Activated T-helper 1 cell treated with Interleukin-2 at 50 U/mL for 16 hours (primary cell): ENCODE data around the gene HELZ.
"Not testable (repeated sequence)": the region's sequence is repeated elsewhere in the genome, so short reads cannot be mapped to it uniquely, and the experiment has no call there.

Experiments used
- DNase-seq: peaks from one replicate; pipeline ENCODE4 v3.0.0-alpha.2; 2020; ENCODE audit warnings: low read depth

The HELZ gene

DNA sequence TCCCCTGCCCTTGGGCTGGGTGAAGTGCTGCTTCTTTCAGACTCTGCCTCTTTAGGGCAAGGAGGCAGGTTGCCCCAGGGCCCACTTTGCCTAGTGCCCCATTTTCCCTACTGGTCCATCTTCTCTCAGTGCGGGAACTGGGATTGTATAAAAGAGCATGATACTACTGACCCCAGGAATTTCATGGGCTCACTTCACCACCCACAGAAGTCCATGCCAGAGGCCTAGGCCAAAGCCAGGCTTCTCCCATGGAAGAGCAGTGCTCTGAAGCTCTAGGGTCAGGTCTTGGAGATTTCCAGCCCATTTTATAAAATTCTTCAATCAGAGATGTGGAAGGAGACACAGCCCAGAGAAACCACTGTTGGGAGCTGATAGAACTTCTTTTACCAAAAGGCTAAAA is 194.9 kb downstream of the HELZ start:
- DNase-seq = no peak

DNA sequence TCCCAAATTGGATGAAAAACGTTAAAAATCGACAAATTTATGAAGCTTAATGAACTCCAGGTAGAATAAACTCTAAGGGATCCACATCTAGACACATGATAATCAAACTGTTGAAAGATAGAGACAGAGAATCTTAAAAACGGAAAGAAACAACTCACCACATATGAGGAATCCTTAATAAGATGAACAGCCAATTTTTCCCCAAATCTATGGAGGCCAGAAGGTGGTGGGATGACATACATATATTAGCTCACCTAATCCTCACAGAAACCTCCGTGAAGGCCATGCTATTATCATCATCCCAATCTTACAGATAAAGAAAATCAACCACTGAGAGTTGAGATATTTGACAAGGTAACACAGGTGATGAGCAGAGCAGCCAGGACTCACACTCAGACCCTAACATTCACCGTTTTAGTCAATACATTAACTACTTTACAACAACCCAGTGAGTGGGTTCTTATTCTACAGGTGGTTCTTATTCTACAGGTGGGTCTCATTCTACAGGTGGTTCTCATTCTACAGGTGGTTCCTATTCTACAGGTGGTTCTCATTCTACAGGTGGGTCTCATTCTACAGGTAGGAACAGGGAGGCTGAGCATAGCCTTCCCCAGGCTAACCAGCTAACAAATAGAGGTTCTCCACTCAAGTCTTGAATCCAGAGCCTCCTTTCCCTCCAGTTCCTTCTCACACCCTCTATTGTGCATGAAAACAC is 195.8 kb downstream of the HELZ start:
- no peak for DNase-seq

DNA sequence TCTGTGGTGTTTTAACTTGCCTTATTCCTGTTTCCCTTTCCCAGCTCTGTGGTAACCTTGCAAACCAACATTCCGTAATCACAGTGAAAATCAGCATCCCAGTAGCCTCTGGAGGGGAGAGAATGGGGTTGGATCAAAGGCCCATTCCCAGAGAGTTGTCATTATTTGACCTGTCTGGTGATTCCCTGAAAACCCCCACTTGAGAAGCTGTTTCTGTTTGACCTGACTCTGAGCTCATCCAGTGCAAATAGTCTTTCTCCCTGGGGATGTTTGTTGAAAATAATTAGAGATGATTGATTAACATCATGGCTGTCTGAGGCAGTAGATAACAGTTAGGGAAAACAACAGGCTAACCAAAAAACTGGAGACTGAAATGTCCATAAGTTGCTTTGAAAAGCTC is 197.6 kb downstream of the HELZ start:
- DNase-seq = no peak

DNA sequence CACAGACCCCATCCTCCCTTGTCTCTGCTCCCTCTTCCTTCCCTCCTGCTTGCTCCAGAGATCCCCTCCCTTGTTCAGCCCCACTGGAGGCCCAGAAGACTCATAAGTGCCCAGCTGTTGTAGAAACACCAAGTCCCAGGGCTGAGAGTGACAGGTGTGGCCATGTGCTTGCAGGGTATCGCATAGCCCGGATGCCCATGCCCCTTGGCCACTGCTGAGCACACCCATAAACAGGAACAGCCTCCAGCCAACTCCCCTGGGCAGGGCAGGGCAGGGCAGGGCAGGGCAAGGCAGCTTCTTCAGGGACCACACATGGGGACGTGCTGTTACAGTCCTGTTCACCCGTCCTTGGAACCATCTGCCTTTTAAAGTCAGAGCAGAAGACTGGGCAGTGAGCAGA is 198.6 kb downstream of the HELZ start:
- no peak for DNase-seq

DNA sequence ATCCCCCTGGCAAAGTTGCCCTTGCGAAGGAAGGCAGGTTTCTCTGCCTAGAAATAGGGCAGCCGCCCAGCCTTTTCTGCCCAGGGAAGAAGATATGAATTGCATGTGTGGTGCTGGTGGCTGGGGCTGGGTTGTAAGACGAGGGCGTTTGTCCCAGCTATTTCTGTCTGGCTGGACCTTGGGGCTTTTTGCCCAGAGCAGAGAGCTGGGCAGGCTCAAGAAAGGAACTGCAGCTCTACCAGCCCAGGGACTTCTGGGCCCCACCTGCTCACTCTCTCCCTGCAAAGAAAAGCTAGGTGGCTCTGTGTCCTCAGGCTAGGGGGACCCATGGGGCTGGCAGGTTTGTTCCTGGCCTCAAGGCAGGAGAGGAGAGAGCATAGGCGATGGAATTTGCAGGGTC is 200.1 kb downstream of the HELZ start:
- DNase-seq = no peak

DNA sequence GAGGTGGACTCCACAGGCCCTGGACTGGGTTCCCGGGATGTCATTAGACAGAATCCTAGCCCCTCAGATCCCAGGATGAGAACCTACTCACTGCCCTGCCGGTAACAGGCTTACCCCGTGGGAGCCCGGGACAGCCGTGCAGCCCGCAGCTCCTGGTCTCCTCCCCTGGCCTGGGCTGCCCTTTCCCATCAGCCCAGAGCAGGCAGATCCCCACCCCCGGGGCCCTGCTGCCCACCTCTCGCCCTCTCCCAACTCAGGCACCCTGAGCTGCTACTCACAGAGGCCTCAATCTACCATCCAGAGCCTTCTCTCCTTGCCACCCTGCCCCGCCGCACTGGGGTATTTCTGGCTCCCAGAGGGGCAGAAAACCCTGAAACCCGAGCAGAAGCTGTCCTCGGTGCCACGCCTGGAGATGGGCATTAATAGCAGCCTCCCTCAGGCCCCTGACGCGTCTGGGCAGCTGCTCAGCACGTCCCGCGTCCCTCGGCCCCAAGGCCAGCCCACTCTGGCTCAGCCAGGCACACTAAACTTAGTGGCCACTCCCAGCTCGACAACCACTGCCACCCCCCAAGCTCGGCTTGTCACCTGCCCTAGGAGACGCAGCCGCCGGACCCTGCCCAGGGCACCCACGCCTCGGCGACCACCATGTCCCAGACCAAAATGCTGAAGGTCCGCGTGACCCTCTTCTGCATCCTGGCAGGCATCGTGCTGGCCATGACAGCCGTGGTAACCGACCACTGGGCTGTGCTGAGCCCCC is 200.8 kb downstream of the HELZ start, which contains the start of gene CACNG1:
CACNG1 (plus strand) TSS at position 539 of the 757 bp plus-strand sequence; CDS start at position 646, 107 bp downstream.
- DNase-seq = no peak

DNA sequence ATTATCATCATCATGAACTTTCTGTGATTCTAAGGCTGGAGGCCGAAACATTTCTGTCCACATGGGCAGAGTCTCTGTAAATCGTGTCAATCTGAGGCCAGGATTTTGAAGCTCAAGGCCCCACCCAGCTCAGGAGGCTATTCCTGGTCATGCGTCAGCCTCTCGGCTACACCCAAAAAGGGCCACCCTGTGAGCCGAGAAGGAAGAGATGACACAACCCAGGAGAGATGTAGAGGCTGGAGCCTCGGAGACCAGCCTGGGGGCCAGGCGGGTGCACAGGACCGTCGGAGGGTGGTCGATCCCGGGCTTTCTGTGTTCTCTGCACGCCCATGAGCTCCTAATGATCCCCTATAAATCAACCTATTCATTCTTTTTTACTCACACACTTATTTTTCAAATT is 201.7 kb downstream of the HELZ start:
- no peak for DNase-seq

DNA sequence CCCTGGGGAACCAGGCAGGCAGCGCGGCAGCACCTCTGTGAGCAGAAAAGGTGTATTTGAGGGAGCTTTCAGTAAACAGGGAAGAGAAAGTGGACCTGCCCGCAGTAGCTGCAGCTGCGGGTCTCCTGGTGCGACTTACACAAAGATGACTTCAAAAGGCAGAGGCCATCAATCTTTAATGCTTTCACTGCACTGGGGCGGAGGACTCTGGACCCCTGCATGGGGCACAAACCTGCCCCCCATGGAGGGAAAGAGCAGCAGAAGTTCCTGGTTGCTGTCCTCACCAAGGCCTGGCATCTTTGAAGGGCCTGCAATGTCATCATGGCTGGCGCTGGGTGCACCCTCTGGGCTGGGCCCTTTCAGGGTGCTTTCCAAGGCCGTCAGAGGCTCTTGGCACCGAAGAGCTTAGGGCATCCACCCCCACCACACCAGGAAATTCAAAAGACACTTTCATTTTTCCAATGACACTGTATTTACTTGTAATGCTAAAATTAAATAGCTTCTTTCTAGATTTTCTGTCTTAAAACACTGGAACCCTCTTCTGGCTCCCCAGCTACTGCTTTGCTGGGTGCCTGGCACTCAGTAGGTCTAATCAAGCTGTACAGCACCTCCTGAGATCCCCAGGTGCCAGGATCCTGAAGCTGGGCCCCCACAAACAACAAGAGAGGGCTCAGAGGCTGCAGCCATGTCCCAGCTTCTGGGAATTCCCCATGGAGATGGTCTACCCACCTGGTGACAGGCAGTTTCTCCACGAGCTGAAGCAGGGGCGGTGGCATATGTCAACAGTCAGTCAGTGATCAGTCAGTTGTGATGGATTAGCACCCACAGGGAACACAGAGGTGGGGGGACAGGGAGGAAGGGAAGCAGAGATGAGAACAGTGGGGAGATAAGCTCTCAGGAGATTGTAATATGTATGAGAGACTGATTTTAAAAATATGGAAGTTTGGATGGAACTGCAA is 202.8 kb downstream of the HELZ start:
- DNase-seq = no peak

DNA sequence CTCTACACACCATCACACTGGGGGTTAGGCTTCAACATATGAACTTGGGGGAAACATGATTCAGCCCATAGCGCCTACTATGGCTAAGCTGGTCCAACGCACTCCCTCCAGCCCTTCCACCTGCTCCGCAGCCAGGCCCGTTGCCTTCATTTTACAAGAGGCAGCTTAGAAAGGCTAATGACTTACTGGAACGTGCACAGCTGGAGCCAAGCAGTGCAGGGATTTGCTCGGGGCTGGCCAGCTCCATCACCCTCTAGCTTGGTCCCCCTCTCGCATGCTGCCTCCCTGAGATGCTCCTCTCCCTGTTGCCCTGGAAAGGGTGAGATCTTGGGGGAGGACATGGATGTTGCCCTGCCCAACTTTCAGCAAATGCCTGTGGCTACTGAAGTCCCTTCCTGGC is 203.5 kb downstream of the HELZ start:
- no peak for DNase-seq

DNA sequence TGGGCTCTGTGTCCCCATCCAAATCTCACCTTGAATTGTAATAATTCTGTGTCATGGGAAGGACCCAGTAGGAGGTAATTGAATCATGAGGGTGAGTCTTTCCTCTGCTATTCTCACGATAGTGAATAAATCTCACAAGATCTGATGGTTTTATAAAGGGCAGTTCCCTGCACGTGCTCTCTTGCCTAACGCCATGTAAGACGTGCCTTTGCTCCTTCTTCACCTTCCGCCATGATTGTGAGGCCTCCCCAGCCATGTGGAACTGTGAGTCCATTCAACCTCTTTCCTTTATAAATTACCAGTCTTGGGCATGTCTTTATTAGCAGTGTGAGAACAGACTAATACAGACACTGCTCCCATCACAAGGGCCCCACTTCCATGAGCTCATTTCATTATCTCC is 203.9 kb downstream of the HELZ start:
- not testable (repeated sequence) for DNase-seq

DNA sequence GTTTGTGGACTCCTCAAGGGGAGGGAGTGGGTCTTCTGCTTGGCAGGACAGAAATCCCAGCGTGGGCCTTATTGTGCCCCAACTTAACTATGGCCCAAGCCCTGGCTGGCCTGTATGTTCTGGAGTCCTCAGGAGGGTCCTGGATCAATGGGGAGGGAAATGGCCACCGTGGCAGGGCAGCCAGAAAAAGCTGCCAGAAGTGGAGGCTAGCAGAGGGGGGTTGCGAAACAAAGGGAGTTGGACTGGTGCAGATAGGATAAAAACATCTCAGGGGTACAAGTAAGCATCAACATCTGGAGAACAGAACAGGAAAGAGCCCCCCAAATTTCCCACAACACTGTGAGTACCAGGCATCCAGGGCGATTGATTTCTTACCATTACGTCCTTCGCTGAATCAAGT is 204.3 kb downstream of the HELZ start:
- no peak for DNase-seq

DNA sequence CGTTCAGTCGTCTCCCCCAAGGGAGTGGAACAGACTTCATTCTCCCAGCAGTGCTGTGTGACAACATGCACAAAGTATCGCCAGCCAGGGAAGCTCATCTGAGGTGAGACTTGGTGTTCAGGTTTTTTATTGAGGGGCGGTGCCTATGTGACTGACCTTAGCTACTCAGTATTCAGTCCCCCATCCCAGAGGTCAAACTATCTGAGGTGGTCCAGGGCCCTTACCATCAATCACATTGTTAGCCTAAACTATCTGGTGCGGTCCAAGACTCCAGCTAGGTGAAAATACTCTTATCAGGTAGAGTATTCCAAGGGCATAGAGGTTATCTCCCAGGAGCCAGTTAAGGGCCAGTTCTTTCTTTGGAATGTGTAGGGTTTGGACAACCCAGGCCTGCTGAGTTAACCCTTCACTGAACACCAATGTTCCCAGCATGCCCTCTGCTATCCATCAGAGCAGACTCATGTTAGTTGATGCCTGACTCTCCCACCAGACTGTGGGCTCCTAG is 206.1 kb downstream of the HELZ start:
- DNase-seq = no peak

DNA sequence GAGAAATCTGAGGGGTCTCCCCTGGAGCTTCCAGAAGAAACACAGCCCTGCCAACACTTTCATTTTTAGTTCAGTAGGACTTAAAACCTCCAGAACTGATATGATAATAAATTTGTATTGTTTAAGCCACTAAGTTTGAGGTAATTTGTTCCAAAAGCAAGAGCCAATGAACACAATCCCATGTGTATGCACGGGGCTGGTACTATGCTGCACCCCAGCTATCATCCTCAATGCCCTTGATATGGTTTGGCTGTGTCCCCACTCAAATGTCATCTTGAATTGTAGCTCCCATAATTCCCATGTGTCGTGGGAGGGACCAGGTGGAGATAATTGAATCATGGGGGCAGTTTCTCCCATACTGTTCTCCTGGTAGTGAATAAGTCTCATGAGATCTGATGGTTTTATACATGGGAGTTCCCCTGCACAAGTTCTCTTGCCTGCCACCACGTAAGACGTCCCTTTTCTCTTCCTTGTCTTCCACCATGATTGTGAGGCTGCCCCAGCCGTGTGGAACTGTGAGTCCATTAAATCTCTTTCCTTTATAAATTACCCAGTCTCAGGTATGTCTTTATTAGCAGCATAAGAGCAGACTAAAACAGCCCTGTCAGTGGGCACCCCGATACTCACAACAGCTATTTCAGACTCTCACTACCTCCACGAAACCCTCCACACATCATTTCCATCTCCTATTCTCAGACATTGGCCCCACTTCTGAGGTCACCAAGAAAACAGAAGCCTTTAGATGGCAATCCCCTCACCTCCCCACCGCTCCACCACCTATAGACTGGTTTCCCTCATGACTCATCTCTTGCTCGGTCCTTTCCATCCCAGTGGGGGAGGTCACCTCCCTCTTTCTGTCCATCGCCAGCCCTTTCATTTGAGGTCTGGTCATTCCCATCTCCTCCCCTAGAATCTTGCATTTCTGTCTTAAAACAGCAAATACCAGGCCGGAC is 209.6 kb downstream of the HELZ start:
- DNase-seq = no peak

DNA sequence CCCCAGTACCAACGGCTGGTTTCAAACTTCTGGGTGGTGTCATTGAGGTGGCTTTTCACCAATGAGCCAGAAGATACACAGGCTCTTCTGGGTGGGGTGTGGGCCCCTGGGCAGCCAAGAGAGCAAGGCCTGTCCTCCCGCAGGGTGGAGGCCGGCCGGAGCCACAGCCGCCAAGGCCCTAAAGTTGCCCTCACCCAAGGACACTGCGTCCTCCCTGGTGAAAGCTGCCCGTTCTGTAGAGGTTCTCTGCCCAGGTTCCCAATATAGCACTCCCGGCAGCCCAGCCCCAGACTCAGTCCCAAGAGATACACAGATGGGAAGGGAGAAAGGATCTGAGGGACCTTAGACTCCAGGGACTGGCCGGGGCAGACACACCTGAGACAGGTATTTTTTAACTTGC is 211.4 kb downstream of the HELZ start:
- DNase-seq = no peak

DNA sequence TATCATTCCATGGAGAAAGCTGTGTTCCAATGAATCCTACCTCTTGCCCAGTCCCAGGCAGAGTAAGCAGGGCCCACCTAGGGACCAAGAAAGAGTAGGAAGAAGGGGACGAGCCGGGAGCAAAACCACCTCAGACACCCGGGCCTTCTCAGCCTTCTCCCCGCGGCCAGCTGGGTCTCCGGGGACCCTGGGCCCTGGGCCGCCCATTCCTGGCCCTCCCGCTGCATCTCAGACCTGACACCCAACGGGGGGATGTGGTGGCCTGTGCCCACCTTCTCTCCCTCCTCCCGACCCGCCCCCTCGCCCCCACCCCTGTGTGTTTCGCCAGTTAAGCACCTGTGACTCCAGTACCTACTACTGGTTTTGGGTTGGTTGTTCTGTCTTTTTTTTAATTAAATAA is 212.0 kb downstream of the HELZ start:
- DNase-seq = no peak

DNA sequence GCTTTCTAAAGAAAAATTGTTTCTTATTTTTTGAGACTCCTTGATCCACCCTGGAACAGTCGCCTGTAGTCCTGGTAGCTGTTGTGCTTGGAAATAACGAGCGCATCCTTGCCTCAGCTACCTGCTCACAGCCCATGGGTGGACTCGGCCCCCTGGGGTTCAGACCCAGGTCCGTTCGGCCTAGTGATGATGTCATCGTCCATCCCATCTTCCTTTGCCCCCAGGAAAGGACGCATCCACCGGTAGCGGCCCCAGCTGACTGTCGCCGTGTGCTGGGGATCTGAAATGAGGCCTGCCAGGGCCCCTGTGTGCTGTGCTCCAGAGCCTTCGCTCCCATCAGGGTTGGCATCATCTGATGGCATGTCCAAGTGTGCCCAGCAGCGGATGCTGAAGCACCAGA is 212.6 kb downstream of the HELZ start:
- no peak for DNase-seq

DNA sequence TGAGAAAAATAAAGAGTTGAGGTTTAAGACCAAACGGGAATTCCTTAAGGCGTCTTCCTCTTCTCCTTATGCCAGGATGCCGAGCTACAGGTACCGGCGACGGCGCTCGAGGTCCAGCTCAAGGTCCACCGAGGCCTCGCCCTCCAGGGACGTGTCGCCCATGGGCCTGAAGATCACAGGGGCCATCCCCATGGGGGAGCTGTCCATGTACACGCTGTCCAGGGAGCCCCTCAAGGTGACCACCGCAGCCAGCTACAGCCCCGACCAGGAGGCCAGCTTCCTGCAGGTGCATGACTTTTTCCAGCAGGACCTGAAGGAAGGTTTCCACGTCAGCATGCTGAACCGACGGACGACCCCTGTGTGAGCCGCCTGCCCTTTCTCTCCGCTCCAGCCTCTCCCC is 214.4 kb downstream of the HELZ start:
- no peak for DNase-seq

DNA sequence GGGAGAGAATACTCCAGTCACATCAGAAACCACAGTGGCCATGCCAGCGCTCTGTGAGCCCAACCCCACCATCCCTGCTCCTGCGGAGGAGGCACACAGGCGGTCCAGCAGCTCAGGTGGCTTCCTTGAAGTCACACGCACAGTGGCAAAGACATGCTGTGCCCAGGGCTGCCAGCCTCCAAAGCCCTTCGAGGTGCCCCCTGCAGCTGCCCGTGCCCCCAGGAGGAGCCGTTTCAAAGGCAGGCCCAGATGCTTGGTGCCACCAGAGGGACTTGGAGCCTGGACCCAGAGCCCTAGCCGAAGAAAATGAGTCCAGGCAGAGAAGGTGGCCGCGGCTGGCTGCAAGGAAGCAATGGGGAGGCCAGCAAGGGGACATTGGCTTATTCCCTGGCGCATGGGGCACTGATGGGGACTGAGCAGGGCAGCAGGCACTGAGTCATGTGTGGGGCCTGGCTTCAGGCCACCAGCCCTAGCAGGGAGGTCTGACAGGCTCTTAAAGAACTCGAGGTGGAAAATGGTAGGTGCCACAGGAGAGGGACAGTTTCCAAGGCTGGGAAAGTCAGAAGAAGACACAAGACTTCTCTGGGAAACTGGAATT is 217.9 kb downstream of the HELZ start:
- DNase-seq = no peak

DNA sequence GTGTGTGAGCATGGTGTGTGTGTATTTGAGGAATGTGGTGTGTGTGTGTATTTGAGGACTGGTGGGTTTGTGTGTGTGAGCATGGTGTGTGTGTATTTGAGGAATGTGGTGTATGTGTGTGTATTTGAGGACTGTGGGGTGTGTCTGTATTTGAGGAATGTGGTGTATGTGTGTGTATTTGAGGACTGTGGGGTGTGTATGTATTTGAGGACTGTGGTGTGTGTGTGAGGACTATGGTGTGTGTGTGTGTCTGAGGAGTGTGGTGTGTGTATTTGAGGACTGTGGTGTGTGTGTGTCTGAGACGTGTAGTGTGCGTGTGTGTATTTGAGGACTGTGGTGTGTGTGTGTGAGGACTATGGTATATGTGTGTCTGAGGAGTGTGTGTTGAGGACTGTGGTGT is 218.7 kb downstream of the HELZ start:
- DNase-seq = no peak

DNA sequence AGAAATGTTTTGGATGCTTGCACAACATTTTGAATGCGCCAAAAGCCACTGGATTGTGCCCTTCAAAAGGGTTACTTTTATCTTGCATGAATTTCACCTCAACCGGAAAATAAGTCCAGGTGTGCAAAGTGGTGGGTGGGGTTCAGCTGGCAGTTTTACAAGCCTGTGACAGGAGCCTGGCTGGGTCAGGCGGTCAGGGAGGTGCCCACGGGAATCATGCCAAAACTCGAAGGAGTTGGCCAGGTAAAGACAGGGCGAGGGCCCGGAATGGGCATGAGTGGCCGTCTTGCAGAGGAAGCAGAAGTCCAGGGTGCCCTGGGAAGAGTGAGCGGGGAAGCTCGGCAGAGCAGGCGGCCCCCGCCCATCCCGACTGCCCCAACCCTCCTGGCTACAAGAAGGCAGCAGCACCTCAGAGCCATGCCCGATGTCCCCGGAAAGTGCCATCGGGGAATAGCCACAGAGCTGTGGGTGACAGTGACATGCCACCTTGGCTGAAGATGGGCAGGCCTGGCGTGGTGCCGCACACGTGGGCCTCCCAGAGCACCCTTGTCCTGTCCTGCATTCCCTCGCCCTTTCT is 219.7 kb downstream of the HELZ start:
- no peak for DNase-seq
